Psoas muscle (tissue), 8 donors: ENCODE measurements around the gene ASTN2. TPM values are rescaled to one million over a fixed set of nuclear protein-coding genes. Genes with fewer than 3 reads are reported as not detected.

ENCODE experiments used
- ATAC-seq, 4 donors: fragments of 200-7000 bp; cut with Tn5 transposase; one replicate each; pipeline ENCODE4 v1.9.1; 2020; ENCODE audit warnings: moderate library complexity in 3 of 4, mild to moderate bottlenecking in 2 of 4
- DNase-seq, 2 donors: peaks; one replicate each; pipeline ENCODE4 v3.0.0-alpha.2; 2020
- H3K27ac ChIP-seq: fragments of 200-600 bp; one replicate; pipeline ENCODE4 v1.8.0; 2022
- H3K27me3 ChIP-seq, 3 donors: fragments of 200-600 bp in 1 of 3; one replicate each; pipeline versions ENCODE4 v1.6.1 to v1.8.0; 2013 to 2022; ENCODE audit warnings: low read length in 2 of 3, mild to moderate bottlenecking in 2 of 3, moderate library complexity in 1 of 3; ENCODE audit not compliant: insufficient read depth in 3 of 3
- H3K36me3 ChIP-seq, 2 donors: fragments of 200-600 bp in 1 of 2; one replicate each; pipeline versions ENCODE4 v1.6.1 to v1.8.0; 2013 to 2022; ENCODE audit warnings: low read depth in 1 of 2, mild to moderate bottlenecking in 1 of 2, moderate library complexity in 1 of 2; ENCODE audit not compliant: insufficient read depth in 1 of 2
- H3K4me1 ChIP-seq: fragments of 200-600 bp; one replicate; pipeline ENCODE4 v1.8.0; 2022
- H3K4me3 ChIP-seq: fragments of 200-600 bp; one replicate; pipeline ENCODE4 v1.8.0; 2022; ENCODE audit warnings: mild to moderate bottlenecking
- H3K9me3 ChIP-seq: fragments of 200-600 bp; one replicate; pipeline ENCODE4 v1.8.0; 2022
- CTCF ChIP-seq: fragments of 200-600 bp; IDR thresholded peaks from one replicate; pipeline ENCODE4 v1.8.0; 2022; ENCODE audit warnings: antibody characterized with exemption
- WGBS, 3 donors: extraction: QIAGEN DNeasy Blood & Tissue Kit; methylation state at CpG; one replicate each; pipeline versions ENCODE4 v1.1.6 to v1.1.7; 2013; 5-methylcytosine and 5-hydroxymethylcytosine counted together
- intact Hi-C, 2 donors: fragments of 100-400 bp; cut with DNase I; formaldehyde crosslinking; loops; one replicate each; pipeline versions ENCODE4 v1.11.0 to v1.14.2; 2022
- polyA plus RNA-seq, 3 donors: library from polyadenylated mRNA; stranded (reverse); fragments of 200-250 nt; gene quantifications; one replicate each; pipeline ENCODE4 v1.2.3, GENCODE V29; 2013
- total RNA-seq, 4 donors: library from RNA; stranded (reverse); fragmentation: NEBNext Ultra II Directional in 2 of 4; extraction: Animal tissue kit (Norgen Biotek cat#: 25700) in 2 of 4; gene quantifications; one replicate each; pipeline versions ENCODE4 v1.2.1 to v1.2.4, GENCODE V29; 2021 to 2023
- donor health status: healthy with polysubstance abuse.
- donor health status: DM: no; HTN: no; CAD: no; lungs with moderate emphysema.
- donor health status: Bipolar disorder and iron deficiency.
- donor health status: healthy.
- donor health status: DM: yes; HTN: yes; CAD: no.
- donor health status: DM: no; HTN: no; CAD: no.
- donor health status: DM: no; HTN: no; CAD: no.
- donor health status: DM: yes; HTN: yes; CAD: no.

The ASTN2 gene
- total and polyA plus RNA-seq, 7 donors: 2.0 to 10.3 (median 3.3) TPM

GRCh38 chr9:116980582-116981120 lies 434.2 kb downstream of the ASTN2 start:
- ATAC-seq (no peak), DNase-seq (no peak)
- no peak for TF ChIP-seq CTCF
- no peak overlapping the region for H3K4me3 ChIP-seq
- intact Hi-C loops: no loop called here
- H3K36me3 ChIP-seq: no peaks in the 10 kb centered on the region
- H3K9me3 ChIP-seq: no peaks in the 10 kb centered on the region
- H3K4me1 ChIP-seq: no peaks in the 10 kb centered on the region
- H3K27ac ChIP-seq: no peak overlapping the region
- H3K27me3 ChIP-seq: no peaks in the 10 kb centered on the region

- ATAC-seq (no peak), DNase-seq (no peak)
- H3K27ac ChIP-seq: no peak overlapping the region
- 46 to 56% (median 50%) methylated on average over 2 of the region's 2 CpGs for WGBS, 3 donors
- no peak for TF ChIP-seq CTCF
- H3K4me3 ChIP-seq: no peak overlapping the region
- no peaks in the 10 kb centered on the region for H3K9me3 ChIP-seq
- no peaks in the 10 kb centered on the region for H3K4me1 ChIP-seq
- no peaks in the 10 kb centered on the region for H3K27me3 ChIP-seq
- H3K36me3 ChIP-seq: no peaks in the 10 kb centered on the region
- intact Hi-C loops: no loop called here
Observed at GRCh38 chr9:116979456-116979855, 435.4 kb downstream of the ASTN2 start.

GRCh38 chr9:116978155-116978554 lies 436.7 kb downstream of the ASTN2 start:
- 63 to 74% (median 68%) methylated on average over 2 of the region's 2 CpGs for WGBS, 3 donors
- DNase-seq (no peak), ATAC-seq (no peak)
- intact Hi-C loops: no loop called here
- Histone ChIP-seq H3K4me1 (no peaks in the 10 kb centered on the region), H3K4me3 (no peak overlapping the region), H3K27ac (no peak overlapping the region), H3K36me3 (no peaks in the 10 kb centered on the region), H3K9me3 (no peaks in the 10 kb centered on the region), H3K27me3 (no peaks in the 10 kb centered on the region)
- no peak for TF ChIP-seq CTCF

- H3K9me3 ChIP-seq: no peaks in the 10 kb centered on the region
- H3K27me3 ChIP-seq: no peaks in the 10 kb centered on the region
- H3K4me1 ChIP-seq: no peaks in the 10 kb centered on the region
- intact Hi-C loops: no loop called here
- H3K4me3 ChIP-seq: no peak overlapping the region
- no peak for DNase-seq
- H3K27ac ChIP-seq: no peak overlapping the region
- WGBS, 3 donors: 47 to 57% (median 55%) methylated on average over 4 of the region's 4 CpGs
- H3K36me3 ChIP-seq: no peaks in the 10 kb centered on the region
- no peak for TF ChIP-seq CTCF
- no peak for ATAC-seq
Observed at GRCh38 chr9:116975126-116975525, 439.7 kb downstream of the ASTN2 start.

GRCh38 chr9:116966199-116966598 lies 448.7 kb downstream of the ASTN2 start:
- no peak for DNase-seq
- intact Hi-C loops: no loop called here
- Histone ChIP-seq H3K27me3 (no peaks in the 10 kb centered on the region), H3K36me3 (no peaks in the 10 kb centered on the region), H3K4me1 (no peaks in the 10 kb centered on the region), H3K27ac (no peak overlapping the region), H3K4me3 (no peak overlapping the region), H3K9me3 (no peaks in the 10 kb centered on the region)
- TF ChIP-seq CTCF: no peak
- ATAC-seq: no peak
